GM20000 (cell line): ENCODE data around the gene EVPLL.
"Not testable (repeated sequence)": the region's sequence is repeated elsewhere in the genome, so short reads cannot be mapped to it uniquely, and the experiment has no call there.

ENCODE experiments used
- DNase-seq: peaks from one replicate; pipeline ENCODE4 v3.0.0; 2012; ENCODE audit warnings: low spot score

The EVPLL gene

DNA sequence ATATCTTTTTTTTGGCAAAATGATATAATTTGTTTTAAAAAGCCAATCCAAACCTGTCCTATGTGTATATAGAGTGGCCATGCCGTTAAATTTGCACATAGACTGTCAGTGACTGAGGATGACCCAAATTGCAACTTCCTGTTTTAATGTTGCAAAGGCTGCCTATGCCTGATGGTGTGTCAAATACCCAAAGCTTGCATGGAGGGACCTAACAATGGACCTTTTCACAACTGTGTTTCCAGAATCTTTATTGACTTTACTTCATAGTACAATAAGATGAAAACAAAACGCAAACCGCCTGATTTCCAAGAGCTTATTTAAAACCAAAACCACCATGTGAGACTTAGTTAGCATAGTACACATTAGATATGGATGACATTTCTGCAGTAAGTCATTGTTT is 31.3 kb downstream of the EVPLL start:
- DNase-seq = not testable (repeated sequence)

DNA sequence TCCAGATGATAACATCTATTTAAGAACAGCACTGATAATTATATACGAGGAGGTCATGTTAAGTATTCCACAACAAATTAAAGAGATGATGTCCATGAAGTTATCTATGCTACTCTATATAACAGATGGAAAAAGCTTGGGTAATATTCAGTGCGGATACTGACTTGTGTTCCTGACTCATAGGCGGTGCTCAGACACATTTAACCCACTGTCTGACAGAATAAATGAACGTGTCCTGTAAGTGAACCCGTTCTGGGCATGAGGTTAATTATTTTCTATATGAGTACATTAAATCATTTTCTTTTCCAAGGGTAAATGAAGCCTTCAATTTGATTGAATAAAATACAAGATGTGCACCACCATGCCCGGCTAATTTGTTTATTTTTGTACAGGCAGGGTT is 31.7 kb downstream of the EVPLL start:
- not testable (repeated sequence) for DNase-seq

DNA sequence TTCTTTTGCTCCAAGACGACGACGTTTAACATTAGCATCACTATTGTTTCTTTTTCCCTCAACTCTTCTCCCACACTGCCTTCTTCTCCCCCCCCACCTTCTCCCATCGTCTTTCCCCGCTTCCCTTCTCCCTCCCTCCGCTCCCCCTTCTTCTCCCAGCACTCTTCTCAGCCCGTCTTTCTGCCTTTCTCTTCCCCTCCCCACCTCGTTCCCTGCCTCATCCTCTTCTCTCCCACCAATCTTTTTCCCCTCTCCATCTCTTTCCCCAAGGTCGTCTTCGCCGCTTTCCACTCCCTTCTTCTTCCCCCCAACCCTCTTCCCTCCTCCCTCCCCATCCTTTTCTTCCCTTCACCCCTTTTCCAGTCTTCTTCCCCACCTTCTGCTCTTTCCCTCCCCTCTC is 33.2 kb downstream of the EVPLL start:
- DNase-seq = not testable (repeated sequence)

- not testable (repeated sequence) for DNase-seq
Observed at GRCh38 chr17:18411377-18411864, 33.8 kb downstream of the EVPLL start.

DNA sequence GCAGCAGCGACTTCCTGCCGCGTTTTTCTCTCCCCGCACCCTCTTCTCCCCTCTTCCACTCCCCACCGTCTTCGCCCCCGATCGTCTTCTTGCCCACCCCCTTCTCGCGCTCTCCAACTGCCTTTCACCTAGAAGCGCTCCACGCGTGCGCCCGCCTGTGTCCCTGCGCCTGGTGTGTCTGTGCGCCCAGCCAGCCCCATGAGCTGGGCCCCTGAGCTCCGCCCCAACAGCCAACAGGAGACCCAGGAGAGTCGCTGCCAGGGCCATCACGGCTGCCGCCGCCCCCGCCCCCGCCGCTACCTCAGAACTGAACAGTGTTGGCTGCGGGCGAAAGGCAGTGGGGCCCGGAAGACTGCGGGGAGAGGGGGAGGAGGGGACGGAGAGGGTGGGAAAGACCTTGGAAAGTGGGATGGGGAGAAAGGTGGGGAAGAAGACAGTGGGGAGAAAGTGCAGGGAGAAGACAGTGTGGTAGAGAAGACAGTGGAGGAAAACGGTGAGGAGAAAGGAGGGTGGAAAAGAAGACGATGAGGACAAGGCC is 34.5 kb downstream of the EVPLL start:
- not testable (repeated sequence) for DNase-seq

DNA sequence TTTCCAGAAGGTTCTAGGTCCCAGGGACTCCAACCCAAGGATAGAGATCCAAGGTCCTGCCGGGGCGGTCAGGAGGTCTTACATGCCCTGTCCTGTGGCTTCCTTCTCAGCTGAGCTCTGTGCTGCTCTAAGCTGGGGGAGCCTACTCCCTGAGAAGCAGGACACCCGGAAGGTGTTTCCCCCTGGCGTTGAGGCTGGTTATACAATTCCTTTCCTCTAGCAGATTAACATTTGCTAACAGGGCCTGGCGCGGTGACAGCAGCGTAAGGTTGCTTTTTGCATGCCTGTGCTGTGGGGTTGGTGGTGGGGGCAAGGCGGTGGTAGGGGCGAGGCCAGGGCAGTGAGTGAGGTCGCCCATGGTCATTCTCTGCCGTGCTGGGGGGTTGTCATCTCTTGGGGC is 43.9 kb downstream of the EVPLL start:
- not testable (repeated sequence) for DNase-seq

DNA sequence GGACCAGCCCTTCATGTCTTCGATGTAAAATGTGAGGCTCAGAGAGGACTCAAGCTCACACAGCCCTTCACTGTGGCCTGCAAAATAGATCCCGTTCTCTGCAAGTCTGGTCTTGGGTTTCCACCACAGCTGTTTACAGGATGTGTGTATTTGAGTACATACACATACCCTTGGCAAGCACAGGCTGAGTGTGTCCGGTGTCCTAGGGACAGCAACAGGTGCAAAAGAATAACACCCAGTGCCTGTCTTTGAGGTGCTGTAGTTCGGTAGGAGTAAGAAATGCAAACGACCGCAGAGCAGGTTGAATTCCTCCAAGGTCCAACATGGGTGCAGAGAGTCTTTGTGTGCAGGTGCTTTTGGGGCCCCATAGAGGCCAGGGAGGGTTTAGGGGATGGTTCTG is 44.9 kb downstream of the EVPLL start:
- not testable (repeated sequence) for DNase-seq

- DNase-seq = not testable (repeated sequence)
Observed at GRCh38 chr17:18423015-18423414, 45.4 kb downstream of the EVPLL start.

DNA sequence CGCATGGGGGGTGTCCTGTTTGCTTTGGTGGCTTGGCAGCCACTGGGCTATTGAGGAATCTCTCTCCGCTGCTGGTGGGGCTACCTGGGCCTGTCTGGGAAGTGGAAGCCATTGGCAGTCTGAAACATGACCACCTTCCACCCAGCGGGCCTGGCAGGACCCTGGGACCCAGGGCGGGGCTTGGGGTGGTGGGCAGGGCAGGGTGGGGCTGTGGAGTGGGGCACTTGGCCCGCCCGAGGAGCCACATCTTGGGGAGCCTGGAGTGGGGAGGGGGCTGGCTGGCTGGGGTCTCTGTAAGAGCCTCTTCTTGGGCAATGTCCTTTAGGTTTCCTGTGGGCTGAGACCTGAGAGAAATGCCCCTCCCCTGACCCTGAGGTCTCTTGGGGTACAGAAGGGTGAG is 48.0 kb downstream of the EVPLL start:
- not testable (repeated sequence) for DNase-seq

- DNase-seq = not testable (repeated sequence)
Observed at GRCh38 chr17:18426639-18427038, 49.1 kb downstream of the EVPLL start.

DNA sequence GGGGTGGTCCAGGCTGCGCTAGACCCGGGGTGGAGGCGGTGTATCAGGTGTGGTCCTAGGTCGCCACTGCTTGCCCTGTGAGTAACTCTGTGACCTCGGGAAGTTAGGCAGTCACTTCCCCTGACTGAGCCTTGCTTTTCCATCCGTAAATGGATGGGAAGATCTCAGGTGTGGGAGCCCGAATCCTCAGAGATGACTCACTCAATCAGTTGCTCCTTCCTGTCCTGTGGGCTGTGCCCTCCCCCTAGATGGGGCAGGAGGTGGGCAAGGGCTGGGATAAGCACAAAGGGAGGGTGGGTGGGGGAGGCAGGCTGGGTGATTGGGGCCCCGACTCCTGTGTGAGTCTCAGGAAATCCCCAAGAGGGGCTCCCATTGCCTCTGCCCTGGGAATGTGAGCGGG is 54.6 kb downstream of the EVPLL start:
- not testable (repeated sequence) for DNase-seq
